CD4-positive, alpha-beta T cell treated with Interleukin-4 for 1 hour (primary cell): Measurements from ENCODE around the gene PRPF18.

Experiments
- DNase-seq, 2 donors: peaks; one replicate each; pipeline ENCODE4 v3.0.0-alpha.2; 2020 to 2022

Gene PRPF18

DNA sequence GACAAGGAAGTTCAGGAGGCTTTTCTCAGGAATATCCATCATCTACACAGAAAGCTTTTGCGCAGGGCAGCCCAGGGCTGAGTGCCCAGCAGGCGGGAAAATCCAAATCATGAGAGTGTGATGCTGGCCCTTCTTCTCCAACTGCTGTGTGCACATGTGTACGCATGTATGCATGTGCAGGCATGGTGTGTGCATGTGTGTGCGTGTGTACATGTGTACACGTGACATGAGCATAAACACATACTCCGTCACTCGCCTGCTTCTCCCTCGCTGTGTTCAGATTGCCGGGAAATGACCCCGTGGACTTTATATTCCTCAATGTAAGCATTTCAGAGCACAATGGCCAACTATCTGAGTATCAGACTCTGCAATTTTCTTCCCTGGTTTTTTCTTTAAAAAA is 85.1 kb downstream of the PRPF18 start:
- no peak for DNase-seq

DNA sequence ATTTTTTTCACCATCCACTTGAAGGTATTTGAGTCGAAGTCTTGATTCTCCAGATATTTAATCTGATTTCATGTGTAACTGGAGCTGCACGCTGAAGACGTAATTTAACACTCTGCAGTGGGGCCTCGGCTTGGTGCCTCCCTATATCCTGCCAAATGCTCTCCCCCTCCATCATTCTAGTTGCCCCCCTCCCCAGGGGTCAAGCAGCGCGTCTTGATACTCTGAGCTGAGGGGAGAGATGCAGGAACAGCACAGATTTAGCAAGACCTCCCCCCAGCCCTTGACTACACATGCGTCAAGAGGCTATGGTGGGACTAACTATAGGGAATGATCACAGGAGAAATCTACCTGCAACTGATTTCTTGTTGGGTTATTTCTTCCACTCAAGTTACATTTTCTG is 85.8 kb downstream of the PRPF18 start:
- DNase-seq = no peak

DNA sequence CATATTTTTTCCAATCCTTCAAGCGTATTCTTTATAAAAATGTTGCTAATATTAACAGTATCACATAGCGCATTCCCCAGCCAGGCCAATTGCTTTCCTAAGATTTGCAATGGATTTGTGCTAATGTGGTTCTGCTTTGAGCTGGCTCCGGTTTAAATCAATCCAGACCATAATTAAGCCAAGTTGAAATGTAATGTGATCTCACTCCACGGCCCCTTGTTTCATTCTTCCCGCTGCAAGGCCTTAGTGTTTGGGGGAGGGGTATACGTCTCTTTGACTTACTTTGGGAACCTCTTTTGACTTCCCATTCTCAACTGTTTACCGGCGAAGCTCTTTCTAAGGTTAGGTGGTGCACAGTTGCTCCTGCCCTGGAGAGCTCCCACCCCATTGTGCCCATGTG is 86.4 kb downstream of the PRPF18 start:
- no peak for DNase-seq

DNA sequence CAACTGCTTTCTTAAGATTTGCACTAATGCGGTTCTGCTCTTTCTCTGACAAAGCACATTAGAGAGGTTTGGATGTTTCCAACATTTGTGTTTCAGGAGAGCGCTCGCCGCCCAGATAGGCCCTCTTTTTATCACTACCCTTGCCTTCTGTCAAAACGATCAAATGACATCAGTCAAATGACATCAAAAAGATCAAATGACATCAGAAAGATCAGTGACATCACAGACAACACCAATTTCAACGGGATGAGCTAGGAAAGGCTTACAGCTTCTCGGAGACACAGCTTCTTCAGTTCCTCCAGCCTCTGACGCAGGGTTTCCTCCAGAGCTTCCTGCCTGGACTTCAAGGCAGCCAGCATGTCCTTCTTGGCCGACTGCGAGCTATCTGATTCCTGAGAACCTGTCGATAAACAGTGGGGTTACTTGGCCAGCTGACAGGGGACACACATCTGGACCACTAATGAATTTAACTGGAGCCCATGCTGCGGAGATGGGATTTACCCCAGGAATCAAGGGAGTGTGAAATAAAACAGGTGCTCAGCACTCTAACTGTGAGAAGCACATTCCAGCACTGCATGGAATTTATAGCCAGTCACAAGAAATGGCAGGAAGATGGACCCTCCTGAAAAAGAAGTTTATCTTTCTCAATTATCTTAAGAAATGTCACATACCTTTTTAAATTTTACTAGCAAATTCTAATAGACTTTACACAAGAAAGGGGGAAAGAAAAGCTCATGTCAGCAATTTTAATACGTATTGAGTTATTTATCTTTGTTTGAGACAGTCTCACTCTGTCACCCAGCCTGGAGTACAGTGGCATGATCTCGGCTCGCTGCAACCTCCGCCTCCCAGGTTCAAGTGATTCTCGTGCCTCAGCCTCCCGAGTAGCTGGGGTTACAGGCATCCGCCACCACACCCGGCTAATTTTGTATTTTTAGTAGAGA is 88.2 kb downstream of the PRPF18 start:
- no peak for DNase-seq

DNA sequence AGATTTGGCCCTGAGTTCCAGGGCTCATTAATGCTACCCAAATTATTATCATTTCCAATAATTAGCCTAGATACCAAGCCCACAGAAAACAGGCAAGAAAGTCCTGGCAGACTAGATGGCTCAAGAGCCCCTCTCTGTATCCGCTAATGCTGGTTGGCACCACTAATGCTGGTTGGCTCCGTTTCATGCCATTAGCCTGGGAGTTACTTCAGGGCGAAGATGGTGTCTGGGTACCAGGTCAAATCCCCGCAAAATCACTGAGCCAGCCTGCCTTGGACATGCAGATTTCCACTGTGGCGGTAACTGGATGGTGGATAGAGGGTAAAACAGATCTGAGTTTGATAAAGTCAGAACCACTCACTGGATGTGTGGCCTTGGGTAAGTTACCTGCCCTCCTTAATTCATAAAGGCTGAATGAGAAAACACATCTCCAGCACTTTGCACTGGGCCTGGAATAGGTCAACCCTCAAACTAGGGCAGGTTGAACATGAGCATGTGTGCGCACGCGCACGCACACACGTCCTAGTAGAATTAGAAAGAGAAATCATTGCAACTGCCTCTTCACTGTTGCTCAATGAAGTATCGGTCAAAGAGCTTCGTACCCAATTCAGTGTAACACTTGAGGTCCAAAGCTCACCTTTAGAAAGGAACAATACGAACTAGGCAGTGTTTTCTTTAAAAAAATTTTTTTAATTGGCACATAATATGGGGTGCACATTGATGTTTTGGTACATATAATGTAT is 91.5 kb downstream of the PRPF18 start:
- DNase-seq = no peak
